NCI-H69 (cell line): ENCODE results near the gene CCDC47.

ENCODE experiments used
- DNase-seq: peaks from one replicate; lab custom pipeline; 2025; lab: John Stamatoyannopoulos, UW

CCDC47 gene

GRCh38 chr17:63698886-63699637 is 74.3 kb downstream of the CCDC47 start:
- DNase-seq = peak; percentile 62

GRCh38 chr17:63698381-63698885 is 75.0 kb downstream of the CCDC47 start:
- no peak for DNase-seq

- DNase-seq = peak; percentile 70
Observed at GRCh38 chr17:63697341-63698286, 75.8 kb downstream of the CCDC47 start.

GRCh38 chr17:63696381-63696961 is 76.9 kb downstream of the CCDC47 start:
- DNase-seq = peak; percentile 39

GRCh38 chr17:63695889-63696288 is 77.5 kb downstream of the CCDC47 start:
- DNase-seq = no peak
